Measurements from ENCODE around the gene ARMH4.

Gene ARMH4

DNA sequence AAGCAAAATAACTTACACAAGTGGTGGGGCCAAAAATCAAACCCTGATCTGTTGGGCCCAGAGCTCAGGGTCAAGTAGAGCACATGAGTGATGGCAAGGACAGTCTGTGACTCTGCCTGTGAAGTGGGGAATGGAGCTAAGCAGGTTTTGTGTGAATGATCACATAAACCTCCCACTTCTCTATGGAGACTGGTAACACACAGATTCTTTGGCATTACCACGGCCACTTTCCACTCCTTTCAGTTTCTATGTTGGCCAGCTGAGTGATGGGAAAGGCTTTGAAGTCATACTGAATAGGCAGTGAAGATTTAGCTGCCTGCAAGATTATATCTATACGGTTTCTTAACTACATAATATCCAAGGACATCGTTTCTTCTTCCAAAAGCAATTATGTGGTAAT is 97.9 kb downstream of the ARMH4 start:
- no peak for DNase-seq (ENCODE audit: low read depth)

DNA sequence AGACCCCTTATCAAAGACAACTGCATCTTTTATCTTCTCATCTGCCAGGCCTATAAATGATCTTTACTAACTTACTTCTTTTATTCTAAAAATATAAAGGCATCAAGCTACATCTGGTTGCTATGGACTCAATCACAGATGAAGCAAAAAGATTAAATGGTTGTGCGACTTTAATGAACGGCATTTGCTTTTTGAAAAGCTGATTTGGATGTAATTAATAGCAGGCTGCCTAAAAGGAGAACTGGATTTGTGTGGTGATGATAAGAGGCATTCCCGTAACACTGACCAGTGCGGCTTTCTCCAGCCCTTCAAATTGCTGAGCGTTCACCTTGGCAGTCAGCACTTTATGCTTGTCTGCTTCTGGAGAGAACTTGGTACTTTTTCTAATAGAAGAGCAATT is 103.8 kb downstream of the ARMH4 start:
- DNase-seq (ENCODE audit: low read depth): no peak

DNA sequence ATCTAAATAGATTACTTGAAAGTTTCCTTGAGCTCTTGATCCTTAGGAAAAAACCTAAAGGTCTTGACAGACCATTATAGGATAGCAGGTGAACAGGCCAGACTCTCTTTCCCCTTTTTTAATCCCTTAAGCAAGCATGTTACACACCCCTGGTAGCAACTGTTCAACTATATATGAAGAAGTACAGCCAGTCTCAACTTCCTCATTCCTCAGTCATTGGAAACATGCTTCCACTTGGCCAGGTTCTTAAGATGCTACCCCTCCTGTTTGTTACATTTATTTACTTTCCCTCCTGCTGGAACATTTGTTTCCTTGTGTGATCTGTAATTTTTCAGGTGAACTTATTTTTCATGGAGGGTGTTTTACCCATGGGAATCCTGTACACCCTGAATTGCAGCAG is 124.1 kb downstream of the ARMH4 start:
- DNase-seq (ENCODE audit: low read depth): no peak

DNA sequence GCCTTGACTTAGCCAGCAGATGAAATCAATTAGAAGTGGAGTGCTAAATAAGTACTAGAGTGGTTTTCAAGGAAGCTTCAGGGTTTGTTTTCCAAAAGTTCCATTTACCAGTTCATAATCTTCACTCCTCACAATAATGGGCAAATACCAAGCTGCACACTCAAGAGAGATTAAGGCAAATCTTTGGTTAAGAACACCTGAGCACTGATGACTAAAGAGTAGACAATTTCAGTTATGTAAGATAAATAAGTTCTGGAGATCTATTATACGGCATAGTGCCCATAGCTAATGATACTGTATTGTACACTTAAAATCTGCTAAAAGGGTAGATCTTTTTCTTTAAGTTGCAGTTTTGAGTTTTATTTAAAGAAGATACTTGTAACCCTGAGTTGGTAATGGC is 125.0 kb downstream of the ARMH4 start:
- DNase-seq (ENCODE audit: low read depth): no peak

DNA sequence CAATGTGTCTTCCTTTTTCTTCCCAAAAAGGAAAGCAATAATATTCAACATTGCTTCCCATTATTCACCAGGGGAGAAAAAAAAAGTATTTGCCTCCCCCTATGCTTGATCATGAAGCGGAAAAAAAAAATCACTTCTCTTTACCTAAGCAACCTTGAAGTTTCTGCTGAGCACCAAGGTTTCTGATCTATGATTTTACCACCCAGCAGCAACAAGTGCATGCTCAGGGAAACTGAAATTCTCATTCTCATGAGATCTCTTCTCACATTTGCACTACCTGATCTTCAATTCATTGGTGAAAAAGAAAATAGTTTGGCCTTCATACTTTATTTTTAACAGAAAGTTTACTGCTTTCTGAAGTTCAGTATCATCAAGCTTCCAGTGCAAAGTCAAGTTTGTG is 125.8 kb downstream of the ARMH4 start:
- DNase-seq (ENCODE audit: low read depth): no peak

DNA sequence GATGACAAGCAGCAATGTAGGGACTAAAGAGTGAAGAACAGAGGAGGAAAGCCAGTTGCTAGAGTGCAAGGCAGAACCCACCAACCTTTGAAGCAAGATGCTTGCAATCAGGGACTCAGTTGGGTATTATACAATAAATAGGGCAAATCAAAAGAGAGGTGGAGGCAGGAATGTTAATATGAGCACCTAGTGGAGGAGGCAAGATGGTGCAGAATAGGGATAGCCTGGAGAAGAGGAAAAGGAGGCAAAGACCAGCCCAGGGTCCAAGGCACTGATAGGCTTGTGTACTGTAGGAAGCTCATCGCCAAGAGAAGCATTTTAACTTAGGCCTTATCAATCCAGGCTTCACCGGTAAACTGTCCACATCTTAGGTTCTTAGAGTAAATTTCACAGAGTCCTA is 137.2 kb downstream of the ARMH4 start:
- no peak for DNase-seq (ENCODE audit: low read depth)

DNA sequence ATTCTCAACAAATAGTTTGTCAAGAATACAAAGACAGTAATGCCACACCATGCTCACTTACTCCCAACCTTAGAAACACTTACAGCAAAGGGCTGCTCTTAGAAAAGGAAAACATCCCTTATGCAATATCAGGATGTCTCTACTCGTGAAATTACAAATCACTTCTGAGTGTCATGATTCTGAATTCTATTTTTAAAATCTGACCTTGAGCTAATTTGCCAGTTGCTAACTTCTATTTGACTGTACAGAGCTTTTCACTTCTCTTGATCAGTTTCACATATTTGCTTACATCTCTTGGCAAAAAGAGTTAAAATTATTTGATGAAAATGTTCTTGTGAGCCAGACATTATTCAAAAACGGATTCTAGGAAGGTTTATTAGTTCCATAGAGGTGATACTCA is 149.4 kb downstream of the ARMH4 start:
- no peak for DNase-seq (ENCODE audit: low read depth)

DNA sequence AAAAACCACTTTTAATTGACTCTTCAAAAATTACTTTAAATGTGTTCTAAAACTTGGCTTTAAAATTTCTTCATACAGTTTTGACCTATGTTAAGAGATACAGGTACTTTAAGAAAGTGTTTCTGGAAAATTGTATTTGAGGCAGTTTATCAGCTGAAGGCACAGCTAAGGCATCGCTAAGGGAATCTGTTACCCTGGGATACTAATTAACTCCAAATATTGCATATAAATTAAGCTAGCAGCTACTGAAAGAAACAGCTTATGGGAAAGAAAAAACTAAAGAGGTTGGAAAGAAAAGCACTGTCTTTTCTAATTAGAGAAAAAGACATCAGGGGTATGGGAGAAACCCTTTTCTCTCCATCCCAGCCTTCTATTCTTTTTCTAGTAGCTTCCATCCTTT is 152.0 kb downstream of the ARMH4 start:
- no peak for DNase-seq (ENCODE audit: low read depth)

DNA sequence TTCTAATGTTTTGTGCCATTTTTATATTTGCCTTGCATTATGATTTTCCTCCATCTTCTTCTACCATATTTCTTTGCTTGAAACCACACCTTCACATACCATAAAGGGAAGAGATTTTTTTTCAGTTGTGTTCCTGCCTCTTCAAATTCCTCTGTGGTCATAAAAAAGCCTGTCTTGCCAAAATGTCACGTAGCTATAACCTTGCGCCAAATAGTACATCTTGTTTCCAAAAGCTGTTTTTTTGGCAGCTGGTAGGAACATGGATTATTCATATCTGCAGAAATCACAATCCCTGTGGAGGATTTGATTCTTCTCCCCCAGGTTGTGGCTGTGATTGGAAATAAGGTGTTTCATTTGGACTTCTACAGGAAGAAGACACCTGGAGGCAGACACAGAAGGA is 152.5 kb downstream of the ARMH4 start:
- DNase-seq (ENCODE audit: low read depth): no peak

DNA sequence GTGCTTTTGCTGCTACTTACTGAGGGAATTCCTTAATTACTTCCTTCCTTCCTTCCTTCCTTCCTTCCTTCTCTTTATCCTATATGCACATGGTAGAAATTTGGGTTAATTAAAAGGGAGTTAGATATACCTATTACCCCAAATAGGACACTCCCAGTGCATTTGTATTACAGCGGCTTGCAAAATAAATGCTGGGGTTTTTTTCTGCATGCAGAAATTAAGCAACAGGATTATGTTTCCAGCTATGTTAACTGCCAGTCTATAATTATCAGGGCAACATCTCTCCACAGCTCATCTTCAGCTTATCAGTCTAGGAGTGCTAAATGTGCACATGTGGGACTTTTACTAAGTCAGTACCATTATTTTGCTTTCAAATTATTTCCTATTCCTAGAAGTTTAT is 153.2 kb downstream of the ARMH4 start:
- no peak for DNase-seq (ENCODE audit: low read depth)

DNA sequence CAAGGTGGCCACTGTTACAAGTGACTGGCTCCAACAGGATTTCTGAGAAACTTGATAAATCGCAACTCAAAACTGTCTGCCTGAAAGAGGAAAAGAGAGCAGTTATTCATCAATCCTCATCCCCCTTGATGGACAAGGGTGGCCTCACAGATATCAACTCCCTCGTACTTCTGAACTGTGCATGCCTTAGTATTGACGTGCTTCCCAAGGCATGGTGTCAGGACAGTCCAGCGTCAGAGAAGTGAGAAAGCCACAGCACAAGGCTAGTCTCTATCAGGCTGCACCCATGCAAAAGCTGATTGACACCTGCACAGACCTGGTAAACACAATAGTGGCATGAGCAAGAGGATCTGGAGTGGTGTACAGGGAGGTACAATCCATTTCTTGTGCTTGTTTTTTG is 160.7 kb downstream of the ARMH4 start:
- no peak for DNase-seq (ENCODE audit: low read depth)

DNA sequence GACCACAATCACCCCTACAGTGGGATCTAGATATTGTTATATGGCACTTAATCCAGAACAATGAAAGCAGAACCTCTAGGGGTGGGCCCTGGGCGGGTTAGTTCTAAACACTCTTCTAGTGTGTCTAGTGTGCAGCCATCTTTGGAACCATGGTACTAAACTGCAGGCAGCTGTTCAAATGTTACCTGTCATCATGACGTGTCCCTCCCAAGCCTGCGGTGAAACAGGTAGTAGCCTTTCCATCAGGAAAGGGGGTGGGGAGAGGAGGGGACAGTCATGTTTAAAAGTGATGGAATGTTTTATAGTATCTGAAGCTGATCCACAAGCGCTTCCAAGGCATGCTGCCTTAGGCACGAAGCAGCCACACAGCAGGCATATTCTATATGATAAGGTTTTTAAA is 163.6 kb downstream of the ARMH4 start:
- no peak for DNase-seq (ENCODE audit: low read depth)

DNA sequence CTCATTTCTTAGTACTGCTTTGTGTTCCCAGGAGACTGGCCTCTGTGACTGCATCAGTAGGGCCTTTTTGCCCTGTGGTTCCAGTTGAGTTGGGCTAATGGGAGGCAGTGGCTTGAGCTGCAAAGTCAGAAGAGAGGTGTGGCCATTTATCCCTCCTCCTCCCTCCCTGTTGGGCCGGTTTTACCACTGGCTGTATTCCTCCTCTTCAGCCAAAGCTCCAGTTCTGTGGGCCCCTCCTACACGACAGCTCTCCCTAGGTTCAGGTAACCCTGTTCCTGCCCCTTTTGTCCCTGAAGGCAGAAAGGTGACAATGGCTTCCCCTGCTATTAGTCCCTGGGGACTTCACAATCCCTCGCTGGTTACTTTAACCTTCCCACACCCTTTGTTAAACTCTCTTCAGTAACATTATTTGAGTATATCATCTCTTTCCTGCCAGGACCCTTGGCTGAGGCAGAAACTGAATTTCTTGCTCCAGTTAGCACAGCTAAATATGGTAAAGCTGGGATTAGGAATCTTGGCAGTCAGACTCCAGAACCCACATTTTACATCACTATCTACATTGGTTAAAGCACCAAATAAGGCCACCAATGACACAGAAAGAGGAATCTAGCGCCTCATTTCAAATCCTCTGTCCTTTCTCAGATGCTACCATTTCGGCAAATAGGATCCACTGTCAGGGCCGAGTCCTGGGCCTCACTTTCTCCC is 164.3 kb downstream of the ARMH4 start:
- no peak for DNase-seq (ENCODE audit: low read depth)

DNA sequence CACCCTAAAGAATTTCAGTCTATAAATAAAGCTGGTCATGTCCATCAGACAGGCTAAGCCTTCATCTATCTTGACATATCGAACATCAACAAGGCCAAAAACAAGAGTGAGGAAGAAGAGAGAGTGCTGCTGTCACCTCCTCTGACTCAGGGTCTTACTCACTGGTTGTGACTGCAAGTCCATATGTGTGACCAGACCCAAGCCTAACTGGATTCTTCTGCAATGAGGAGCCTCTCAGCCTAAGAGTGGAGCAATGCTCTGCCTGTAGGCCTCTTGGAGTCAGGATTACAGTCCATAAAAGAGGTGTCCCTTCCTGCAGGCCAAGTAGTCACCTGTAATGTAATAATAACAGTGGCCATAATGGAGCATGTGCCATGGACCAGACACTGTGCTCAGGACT is 165.0 kb downstream of the ARMH4 start:
- no peak for DNase-seq (ENCODE audit: low read depth)

DNA sequence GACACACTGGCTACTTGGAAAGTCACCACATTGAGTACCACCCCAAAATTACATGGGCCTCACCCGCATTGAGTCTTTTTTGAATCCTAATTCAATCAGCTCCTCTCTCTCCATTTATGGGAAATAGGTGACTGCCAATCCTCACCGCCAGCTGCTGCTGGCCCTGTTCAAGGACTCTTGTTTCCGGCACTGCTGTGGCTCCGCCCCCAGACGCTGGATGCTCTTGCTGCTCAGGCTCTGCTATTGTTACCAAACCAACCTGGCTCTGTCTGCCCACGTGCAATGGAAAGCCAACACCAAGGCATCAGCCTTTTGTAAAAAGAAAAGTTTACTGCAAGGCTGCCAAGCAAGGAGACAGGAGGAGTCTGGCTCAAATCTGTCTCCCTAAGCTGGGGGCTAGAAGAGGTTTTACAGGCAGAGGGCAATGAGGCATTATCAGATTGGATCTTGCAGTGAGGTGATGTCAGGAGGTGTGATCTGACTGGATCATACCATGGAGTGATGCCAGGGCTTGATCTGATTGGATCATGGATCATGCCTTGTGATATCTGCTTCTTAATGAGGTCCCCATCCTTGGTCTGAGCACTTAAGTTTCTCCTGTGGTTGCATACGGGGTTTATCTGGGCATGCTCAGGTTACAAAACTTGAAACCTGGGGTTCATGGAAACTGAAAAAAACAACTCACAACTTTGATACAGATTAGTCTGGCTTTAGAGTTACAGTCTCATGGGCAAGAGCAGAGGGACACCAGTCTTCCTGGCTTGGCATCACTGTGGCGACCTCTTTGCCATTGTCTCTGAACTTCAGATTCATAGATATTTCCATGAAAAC is 169.0 kb downstream of the ARMH4 start:
- no peak for DNase-seq (ENCODE audit: low read depth)

DNA sequence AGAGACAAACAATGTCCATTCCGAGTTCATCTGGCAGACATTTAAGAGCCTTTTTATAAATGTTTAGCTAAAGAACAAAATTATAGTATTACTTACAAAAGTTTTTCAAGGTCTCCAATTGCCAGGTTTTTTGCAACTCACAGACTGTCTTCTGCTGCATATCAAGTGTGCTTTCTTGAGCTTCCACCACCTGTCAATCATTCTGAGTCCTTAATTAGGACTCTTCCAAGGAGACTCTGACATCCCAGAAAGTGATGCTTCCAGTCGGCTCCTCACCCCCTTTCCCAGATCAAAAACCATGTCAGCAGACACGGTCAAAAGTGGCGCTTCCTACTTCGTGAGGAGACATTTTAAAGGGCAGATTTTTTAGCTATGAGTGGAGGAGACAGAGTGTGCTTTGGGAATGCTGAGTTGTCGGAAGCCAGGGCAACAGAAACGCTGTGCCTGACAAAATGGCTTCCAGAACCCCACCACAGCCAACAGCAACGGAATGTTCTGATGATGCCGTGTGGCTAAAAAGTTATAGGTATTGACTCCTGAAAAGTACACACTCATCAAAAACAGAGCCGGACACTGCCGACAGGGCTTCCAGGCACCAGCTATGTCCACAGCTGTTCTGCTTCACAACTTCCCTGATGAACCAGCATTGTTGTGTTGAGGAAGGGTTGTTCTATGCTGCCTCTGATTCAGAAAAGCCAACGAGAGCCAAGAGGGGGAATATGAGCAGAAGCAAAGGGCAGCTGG is 170.0 kb downstream of the ARMH4 start:
- no peak for DNase-seq (ENCODE audit: low read depth)

DNA sequence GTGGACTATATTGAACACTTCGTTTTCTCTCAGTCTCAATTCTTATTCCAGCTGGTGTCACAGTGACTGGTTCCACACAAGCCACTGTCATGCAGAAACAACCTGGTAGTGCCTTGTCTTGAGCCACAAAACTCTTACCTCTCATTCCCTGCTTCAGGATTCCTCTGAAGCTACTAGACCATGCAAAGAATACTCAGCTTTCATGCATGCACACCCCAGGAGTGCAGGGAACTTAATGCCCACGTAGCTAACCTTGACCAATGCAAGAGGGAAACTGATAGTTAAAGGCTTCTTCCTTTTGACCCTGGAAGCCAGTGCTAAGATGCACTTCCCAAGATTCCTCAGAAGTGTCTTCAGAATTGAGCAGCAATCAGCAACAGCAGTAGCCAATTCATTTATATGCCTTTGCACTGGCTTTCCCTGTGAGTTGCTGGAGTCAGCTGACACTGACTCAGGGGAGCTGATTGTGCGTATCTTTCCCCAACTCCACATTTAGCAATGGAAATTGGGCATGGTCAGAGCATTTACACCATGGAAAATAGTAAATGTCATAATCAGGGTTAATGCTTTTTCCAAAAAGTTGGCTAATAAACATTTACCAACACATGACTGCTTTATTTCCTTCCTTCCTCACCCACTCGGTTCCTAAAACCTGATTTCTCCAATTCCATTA is 172.5 kb downstream of the ARMH4 start:
- DNase-seq (ENCODE audit: low read depth): no peak

DNA sequence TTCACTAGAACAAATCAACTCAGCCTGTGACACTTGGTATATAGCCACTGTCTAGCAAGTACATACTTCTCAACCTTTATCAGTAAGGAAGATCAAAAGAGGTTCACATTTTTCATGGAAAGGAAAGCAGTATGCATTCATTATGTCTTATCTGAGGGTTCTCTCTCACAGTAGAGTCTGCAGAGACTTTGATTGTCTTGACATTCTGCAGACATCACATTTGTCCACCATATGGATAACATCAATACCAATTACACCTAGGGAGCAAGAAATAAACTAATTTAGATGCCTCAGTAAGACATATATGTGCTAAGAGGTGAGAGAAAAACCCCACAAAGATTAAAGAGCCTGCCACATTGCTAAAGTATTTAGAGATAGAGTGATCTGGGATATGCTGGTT is 175.3 kb downstream of the ARMH4 start:
- DNase-seq (ENCODE audit: low read depth): no peak

DNA sequence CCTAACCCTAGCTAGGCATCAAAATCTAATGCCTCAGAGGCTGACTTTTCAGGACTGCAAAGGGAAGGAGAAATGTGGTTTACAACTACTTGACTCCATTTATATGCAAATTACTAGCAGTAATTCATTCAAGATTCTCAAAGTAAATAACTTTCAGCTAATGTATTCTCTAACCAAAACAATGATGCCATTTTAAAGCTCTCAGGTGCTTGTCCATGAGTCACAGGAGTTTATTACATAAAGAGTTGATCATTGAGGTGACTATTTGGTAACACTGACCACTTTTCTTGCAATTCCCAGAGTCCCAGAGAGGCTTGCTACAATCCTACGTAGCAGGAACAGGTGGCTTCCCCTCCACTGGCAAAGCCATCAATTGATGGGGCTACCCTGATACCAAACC is 177.1 kb downstream of the ARMH4 start:
- no peak for DNase-seq (ENCODE audit: low read depth)

DNA sequence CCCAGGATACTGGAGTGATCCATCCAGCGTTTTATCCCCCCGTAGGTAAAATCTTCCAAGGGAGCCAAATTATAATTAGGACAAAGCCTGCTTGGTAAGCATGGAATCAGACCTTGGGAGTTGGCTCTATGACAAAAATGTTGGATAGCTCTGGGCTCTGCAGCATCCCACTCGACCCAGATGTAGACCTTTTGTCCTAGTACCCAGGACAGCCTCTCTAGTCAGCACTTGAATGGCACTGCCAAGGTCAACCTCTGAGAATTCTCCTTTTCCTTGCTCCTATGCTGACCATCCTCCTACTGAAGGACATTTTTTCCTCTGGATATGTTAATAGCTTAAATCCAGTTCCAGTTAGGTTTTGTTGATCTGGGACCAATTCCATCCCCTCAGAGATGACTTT is 181.4 kb downstream of the ARMH4 start:
- no peak for DNase-seq (ENCODE audit: low read depth)

DNA sequence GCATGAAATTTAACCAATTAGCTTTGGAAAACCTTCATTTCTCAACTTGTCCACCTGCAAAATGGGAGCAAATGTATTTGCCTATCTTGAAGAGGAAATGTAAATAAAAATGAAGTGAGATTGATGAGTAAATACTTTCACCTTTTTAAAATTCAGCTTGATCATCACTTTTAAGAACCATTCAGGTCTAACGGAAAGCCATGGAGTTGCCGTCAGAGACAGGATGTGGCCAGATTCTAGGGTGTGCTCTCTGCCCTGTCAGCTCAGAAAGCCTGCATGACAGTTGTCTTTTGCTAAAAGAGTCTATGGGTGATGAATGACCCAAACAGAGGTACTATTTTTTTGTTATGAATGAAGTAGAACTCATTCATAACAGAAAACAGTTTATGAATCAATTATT is 181.8 kb downstream of the ARMH4 start:
- DNase-seq (ENCODE audit: low read depth): no peak

DNA sequence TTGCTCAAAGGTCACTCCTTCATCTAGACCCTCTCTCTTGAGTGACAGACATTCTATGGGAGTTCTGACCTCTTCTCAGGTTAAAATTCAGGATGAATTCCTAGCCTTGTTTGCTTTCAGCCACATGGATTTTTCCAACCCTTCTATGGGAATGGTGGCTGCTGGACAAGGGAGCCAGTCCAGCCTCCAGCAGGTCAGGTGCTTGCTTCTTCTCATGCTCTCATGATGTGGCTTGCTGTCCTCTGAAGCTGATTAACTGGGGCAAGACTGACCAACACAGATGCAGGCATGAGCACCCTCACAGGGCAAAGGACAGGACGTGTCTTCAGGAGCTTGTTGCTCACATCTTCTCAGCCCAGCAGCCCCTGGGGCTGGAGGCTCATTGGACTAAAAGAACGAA is 188.9 kb downstream of the ARMH4 start:
- DNase-seq (ENCODE audit: low read depth): no peak

All from activated gamma-delta T cell treated with anti-CD3 and anti-CD28 coated beads, Interleukin-2, amount 50 U/mL, for 16 hours (primary cell).